Skeletal muscle cell (primary cell): ENCODE measurements around the gene MBD3L2.
A peak's percentile ranks its signal among the peaks of the same experiment; 100 is the strongest.
"Not testable (repeated sequence)": the region's sequence is repeated elsewhere in the genome, so short reads cannot be mapped to it uniquely, and the experiment has no call there.

ENCODE experiments used
- DNase-seq: peaks from one replicate; pipeline ENCODE4 v3.0.0-alpha.2; 2010; ENCODE audit warnings: low read depth
- H3K4me3 ChIP-seq: 2 replicates; pipeline ENCODE4 v1.5.1; 2011; ENCODE audit warnings: low read depth, mild to moderate bottlenecking, control low read depth, low read length, moderate library complexity

The MBD3L2 gene

GRCh38 chr19:7056371-7056770 is 7.2 kb downstream of the MBD3L2 start:
- not testable (repeated sequence) for DNase-seq, H3K4me3 ChIP-seq

- not testable (repeated sequence) for H3K4me3 ChIP-seq, DNase-seq
These were observed 9.5 kb downstream of the MBD3L2 start, which contains the start of gene MBD3L3 for GRCh38 chr19:7058576-7058975. Gene MBD3L3 (minus strand): TSS chr19:7058676. CDS start chr19:7058605, 71 bp downstream.

GRCh38 chr19:7059977-7060376 is 10.9 kb downstream of the MBD3L2 start:
- not testable (repeated sequence) for DNase-seq, H3K4me3 ChIP-seq

GRCh38 chr19:7063339-7063738 is 14.2 kb downstream of the MBD3L2 start:
- no peak overlapping the region for H3K4me3 ChIP-seq
- no peak for DNase-seq

GRCh38 chr19:7063764-7064418 is 14.8 kb downstream of the MBD3L2 start:
- no peak for DNase-seq
- no peak overlapping the region for H3K4me3 ChIP-seq

GRCh38 chr19:7067122-7067521 is 18.0 kb downstream of the MBD3L2 start:
- not testable (repeated sequence) for DNase-seq, H3K4me3 ChIP-seq

GRCh38 chr19:7067716-7068115 is 18.6 kb downstream of the MBD3L2 start:
- DNase-seq: no peak
- H3K4me3 ChIP-seq: no peak overlapping the region

GRCh38 chr19:7068599-7068998 is 19.5 kb downstream of the MBD3L2 start:
- peak overlapping the region; percentile 26 for H3K4me3 ChIP-seq
- DNase-seq: no peak

GRCh38 chr19:7069042-7069903 is 20.2 kb downstream of the MBD3L2 start, which contains the start of gene ZNF557:
Gene ZNF557 (plus strand): TSS chr19:7069703. CDS start chr19:7075075, 5,372 bp downstream.
- peak within 1 kb of the TSS; percentile 89 for H3K4me3 ChIP-seq
- peak; percentile 86 for DNase-seq

GRCh38 chr19:7069904-7070226 is 20.7 kb downstream of the MBD3L2 start:
- DNase-seq: no peak
- peak overlapping the region; percentile 89 for H3K4me3 ChIP-seq

- no peak overlapping the region for H3K4me3 ChIP-seq
- DNase-seq: no peak
These were observed 23.4 kb downstream of the MBD3L2 start for GRCh38 chr19:7072541-7072940.

- DNase-seq: no peak
- H3K4me3 ChIP-seq: no peak overlapping the region
These were observed 25.7 kb downstream of the MBD3L2 start for GRCh38 chr19:7074705-7075282.

- no peak overlapping the region for H3K4me3 ChIP-seq
- DNase-seq: no peak
These were observed 27.0 kb downstream of the MBD3L2 start for GRCh38 chr19:7076151-7076550.

- H3K4me3 ChIP-seq: no peak overlapping the region
These were observed 28.9 kb downstream of the MBD3L2 start for GRCh38 chr19:7078008-7078407.

GRCh38 chr19:7083076-7083956 is 34.2 kb downstream of the MBD3L2 start:
- no peak overlapping the region for H3K4me3 ChIP-seq
- no peak for DNase-seq

More at GRCh38 chr19:7078008-7078407, 28.9 kb downstream of the MBD3L2 start:
- DNase-seq: no peak

GRCh38 chr19:7088999-7089398 is 39.9 kb downstream of the MBD3L2 start:
- DNase-seq: no peak
- no peak overlapping the region for H3K4me3 ChIP-seq

- no peak overlapping the region for H3K4me3 ChIP-seq
- DNase-seq: no peak
These were observed 49.0 kb downstream of the MBD3L2 start for GRCh38 chr19:7098096-7098495.

GRCh38 chr19:7098701-7099596 is 49.8 kb downstream of the MBD3L2 start:
- DNase-seq: peak; percentile 62
- peak overlapping the region; percentile 73 for H3K4me3 ChIP-seq

- DNase-seq: no peak
These were observed 50.4 kb downstream of the MBD3L2 start for GRCh38 chr19:7099597-7099921.

More at GRCh38 chr19:7099597-7099921, 50.4 kb downstream of the MBD3L2 start:
- H3K4me3 ChIP-seq: peak overlapping the region; percentile 73
